ENCODE measurements around the gene IDE. TPM values are rescaled to one million over a fixed set of nuclear protein-coding genes. Genes with fewer than 3 reads are reported as not detected.
"Not testable (repeated sequence)": the region's sequence is repeated elsewhere in the genome, so short reads cannot be mapped to it uniquely, and the experiment has no call there.

The IDE gene
- polyA plus RNA-seq, 1 experiment = 39.0 TPM

GRCh38 chr10:92405419-92405924 lies 168.4 kb downstream of the IDE start:
- POLR2A ChIA-PET = no interaction called here
- DNase-seq (ENCODE audit: low read depth, low spot score) = no peak

GRCh38 chr10:92404612-92405418 lies 169.1 kb downstream of the IDE start:
- Histone ChIP-seq H3K27ac (ENCODE audit: low read depth, low read length) (no peak overlapping the region), H3K9me3 (ENCODE audit: control insufficient read depth, insufficient read depth, low read length) (no peaks in the 10 kb centered on the region), H3K27me3 (ENCODE audit: control insufficient read depth, insufficient read depth, low read length) (peaks cover 3% of the 10 kb centered on the region), H3K4me3 (ENCODE audit: low read depth, low read length) (peak overlapping the region; percentile 4; the same call in 1 of the 2 replicates)
- DNase-seq (ENCODE audit: low read depth, low spot score) = no peak
- POLR2A ChIA-PET = no interaction called here
- CTCF ChIA-PET = no interaction called here
- TF ChIP-seq CTCF (IDR thresholded peaks at IDR 0.05; ENCODE audit: low read depth, low read length) = no peak

More at GRCh38 chr10:92405419-92405924, 168.4 kb downstream of the IDE start:
- CTCF ChIA-PET = no interaction called here
- H3K27me3 ChIP-seq (ENCODE audit: control insufficient read depth, insufficient read depth, low read length) = peaks cover 3% of the 10 kb centered on the region
- TF ChIP-seq CTCF (IDR thresholded peaks at IDR 0.05; ENCODE audit: low read depth, low read length) = no peak
- no peak overlapping the region for H3K27ac ChIP-seq (ENCODE audit: low read depth, low read length)
- no peaks in the 10 kb centered on the region for H3K9me3 ChIP-seq (ENCODE audit: control insufficient read depth, insufficient read depth, low read length)
- H3K4me3 ChIP-seq (ENCODE audit: low read depth, low read length) = peak overlapping the region; percentile 4; the same call in 1 of the 2 replicates

GRCh38 chr10:92402234-92402633 lies 171.7 kb downstream of the IDE start:
- DNase-seq (ENCODE audit: low read depth, low spot score); CTCF ChIA-PET; H3K4me3 ChIP-seq (ENCODE audit: low read depth, low read length); H3K27me3 ChIP-seq (ENCODE audit: control insufficient read depth, insufficient read depth, low read length); H3K9me3 ChIP-seq (ENCODE audit: control insufficient read depth, insufficient read depth, low read length); POLR2A ChIA-PET; H3K27ac ChIP-seq (ENCODE audit: low read depth, low read length): not testable (repeated sequence)

Other genes starting within 250 kb of the IDE start
- 5.2 and 7.6 TPM in 2 replicates for gene KIF11, start 19.0 kb upstream of the IDE start, polyA plus RNA-seq (2011; rRNA removed)
- gene HHEX, start 115.9 kb upstream of the IDE start, polyA plus RNA-seq (2011; rRNA removed) = 13.6 and 14.0 TPM in 2 replicates

All from AG04450 (cell line).